Neural cell (in vitro differentiated cells): ENCODE results near the gene XAGE5. TPM values are rescaled to one million over a fixed set of nuclear protein-coding genes. Genes with fewer than 3 reads are reported as not detected.
"Not testable (repeated sequence)": the region's sequence is repeated elsewhere in the genome, so short reads cannot be mapped to it uniquely, and the experiment has no call there.

ENCODE experiments used
- H2AFZ ChIP-seq: fragments of 200-600, 300-800 bp; sonication (generic), shearing (Covaris generic); 2 replicates; pipeline ENCODE4 v1.6.0; 2014; ENCODE audit warnings: low read depth, mild to moderate bottlenecking, antibody characterized with exemption, low read length, moderate library complexity
- H3F3A ChIP-seq: fragments of 200-600 bp; shearing (Covaris generic); 2 replicates; pipeline ENCODE4 v1.6.1; 2016; ENCODE audit warnings: mild to moderate bottlenecking, moderate library complexity, mixed read lengths, antibody characterized with exemption, low read length; ENCODE audit not compliant: insufficient read depth, poor library complexity, severe bottlenecking
- H3K27ac ChIP-seq: fragments of 200-600, 300-800 bp; sonication (generic), shearing (Covaris generic); 2 replicates; pipeline ENCODE4 v1.5.1; 2014; ENCODE audit warnings: mild to moderate bottlenecking, low read length, moderate library complexity
- H3K27me3 ChIP-seq: fragments of 300-800, 200-600 bp; sonication (generic), shearing (Covaris generic); 2 replicates; pipeline ENCODE4 v1.6.0; 2014; ENCODE audit warnings: mild to moderate bottlenecking, low read depth, low read length, moderate library complexity; ENCODE audit not compliant: insufficient read depth
- H3K36me3 ChIP-seq: fragments of 300-800, 200-600 bp; sonication (generic), shearing (Covaris generic); 2 replicates; pipeline ENCODE4 v1.5.1; 2014; ENCODE audit warnings: mild to moderate bottlenecking, antibody characterized with exemption, low read length, moderate library complexity; ENCODE audit not compliant: insufficient read depth
- H3K4me2 ChIP-seq: fragments of 300-800, 200-600 bp; sonication (generic), shearing (Covaris generic); 2 replicates; pipeline ENCODE4 v1.6.0; 2014; ENCODE audit warnings: mild to moderate bottlenecking, low read length
- H3K4me3 ChIP-seq: fragments of 300-800, 200-600 bp; sonication (generic), shearing (Covaris generic); 2 replicates; pipeline ENCODE4 v1.5.1; 2014; ENCODE audit warnings: mild to moderate bottlenecking, low read length, moderate library complexity
- H3K79me2 ChIP-seq: fragments of 200-600 bp; shearing (Covaris generic); replicated peaks from 2 replicates; pipeline ENCODE4 v1.6.0; 2014; ENCODE audit warnings: mild to moderate bottlenecking, low read length, moderate library complexity; ENCODE audit not compliant: insufficient read depth
- H3K9ac ChIP-seq: fragments of 300-800, 200-600 bp; sonication (generic), shearing (Covaris generic); 2 replicates; pipeline ENCODE4 v1.6.1; 2016; ENCODE audit warnings: mild to moderate bottlenecking, low read length, mixed read lengths
- H3K9me2 ChIP-seq: fragments of 200-600 bp; shearing (Covaris generic); 2 replicates; pipeline ENCODE4 v1.6.1; 2016; ENCODE audit warnings: mild to moderate bottlenecking, low read length, mixed read lengths; ENCODE audit not compliant: insufficient read depth
- H3K9me3 ChIP-seq: fragments of 200-600, 300-800 bp; sonication (generic), shearing (Covaris generic); 2 replicates; pipeline ENCODE4 v1.6.1; 2016; ENCODE audit warnings: mild to moderate bottlenecking, mixed run types, low read length, moderate library complexity, mixed read lengths
- H4K20me1 ChIP-seq: fragments of 200-600 bp; shearing (Covaris generic); 2 replicates; pipeline ENCODE4 v1.6.1; 2016; ENCODE audit warnings: mild to moderate bottlenecking, mixed run types; ENCODE audit not compliant: insufficient read depth
- CTCF ChIP-seq: fragments of 450-650 bp; IDR thresholded peaks from 2 replicates; pipeline ENCODE4 v1.5.1; 2014; ENCODE audit warnings: antibody characterized with exemption, mild to moderate bottlenecking, moderate library complexity; ENCODE audit not compliant: poor library complexity, severe bottlenecking
- EP300 ChIP-seq: fragments of 450-650 bp; conservative IDR thresholded peaks from 2 replicates; pipeline ENCODE4 v1.6.1; 2014; ENCODE audit warnings: antibody characterized with exemption, mild to moderate bottlenecking, moderate library complexity; ENCODE audit not compliant: poor library complexity, severe bottlenecking
- EZH2 ChIP-seq: fragments of 200-600, 300-800 bp; shearing (Covaris generic), sonication (generic); IDR thresholded peaks from 2 replicates; pipeline ENCODE4 v1.6.1; 2014; ENCODE audit warnings: antibody characterized with exemption, low read length, borderline replicate concordance, mild to moderate bottlenecking; ENCODE audit not compliant: insufficient read depth, poor library complexity, severe bottlenecking
- MXI1 ChIP-seq: fragments of 450-650 bp; conservative IDR thresholded peaks from 2 replicates; pipeline ENCODE4 v1.6.1; 2014; ENCODE audit warnings: antibody characterized with exemption, mild to moderate bottlenecking; ENCODE audit not compliant: poor library complexity, severe bottlenecking
- POLR2AphosphoS5 ChIP-seq: IDR thresholded peaks from 2 replicates; pipeline ENCODE4 v1.6.1; 2012
- RAD21 ChIP-seq: fragments of 450-650 bp; conservative IDR thresholded peaks from 2 replicates; pipeline ENCODE4 v1.6.1; 2014; ENCODE audit warnings: antibody characterized with exemption, mild to moderate bottlenecking, moderate library complexity
- REST ChIP-seq: IDR thresholded peaks from 2 replicates; pipeline ENCODE4 v1.6.1; 2012; ENCODE audit warnings: borderline replicate concordance
- SMC3 ChIP-seq: fragments of 450-650 bp; conservative IDR thresholded peaks from 2 replicates; pipeline ENCODE4 v1.6.1; 2014; ENCODE audit warnings: antibody characterized with exemption, mild to moderate bottlenecking, moderate library complexity; ENCODE audit not compliant: poor library complexity
- TAF1 ChIP-seq: IDR thresholded peaks from 2 replicates; pipeline ENCODE4 v1.6.1; 2012; ENCODE audit warnings: low read depth
- polyA plus RNA-seq: library from polyadenylated mRNA; depleted of rRNA; stranded (reverse); fragments of >200 nt; gene quantifications from 2 replicates; pipeline ENCODE4 v1.2.3, GENCODE V29; 2014

The XAGE5 gene
- polyA plus RNA-seq, 1 donor from 2014 or later: not detected

GRCh38 chrX:52830551-52830950 is 19.5 kb downstream of the XAGE5 start:
- no peaks in the 10 kb centered on the region for H3K9me3 ChIP-seq
- H3K27me3 ChIP-seq: no peaks in the 10 kb centered on the region
- TF ChIP-seq TAF1: no peak
- no peak for TF ChIP-seq REST
- no peak for TF ChIP-seq CTCF
- no peak for TF ChIP-seq SMC3
- no peak for TF ChIP-seq EZH2
- H4K20me1 ChIP-seq: no peaks in the 10 kb centered on the region
- H3K4me3 ChIP-seq: no peak overlapping the region
- no peaks in the 10 kb centered on the region for H3F3A ChIP-seq
- H3K27ac ChIP-seq: no peak overlapping the region
- H3K9me2 ChIP-seq: no peaks in the 10 kb centered on the region
- no peak overlapping the region for H2AFZ ChIP-seq
- H3K9ac ChIP-seq: no peak overlapping the region
- no peak overlapping the region for H3K4me2 ChIP-seq
- H3K79me2 ChIP-seq: no peaks in the 10 kb centered on the region
- H3K36me3 ChIP-seq: no peaks in the 10 kb centered on the region

GRCh38 chrX:52839137-52839536 is 28.1 kb downstream of the XAGE5 start:
- H3K27me3 ChIP-seq: no peaks in the 10 kb centered on the region
- H3K9me2 ChIP-seq: no peaks in the 10 kb centered on the region
- no peak overlapping the region for H3K4me3 ChIP-seq
- H3K4me2 ChIP-seq: no peak overlapping the region
- H2AFZ ChIP-seq: no peak overlapping the region
- no peaks in the 10 kb centered on the region for H3K36me3 ChIP-seq
- no peaks in the 10 kb centered on the region for H3K79me2 ChIP-seq
- no peaks in the 10 kb centered on the region for H4K20me1 ChIP-seq
- no peaks in the 10 kb centered on the region for H3F3A ChIP-seq
- TF ChIP-seq POLR2AphosphoS5: no peak
- TF ChIP-seq CTCF: no peak
- no peak for TF ChIP-seq EZH2
- no peak for TF ChIP-seq EP300
- TF ChIP-seq REST: no peak
- TF ChIP-seq MXI1: no peak
- no peak for TF ChIP-seq TAF1
- TF ChIP-seq RAD21: no peak
- TF ChIP-seq SMC3: no peak
- no peaks in the 10 kb centered on the region for H3K9me3 ChIP-seq
- no peak overlapping the region for H3K9ac ChIP-seq
- H3K27ac ChIP-seq: no peak overlapping the region

- not testable (repeated sequence) for H4K20me1 ChIP-seq, H3K9ac ChIP-seq, H3F3A ChIP-seq, H3K36me3 ChIP-seq, H3K79me2 ChIP-seq, H3K9me3 ChIP-seq, H2AFZ ChIP-seq, H3K4me2 ChIP-seq, H3K9me2 ChIP-seq, H3K27me3 ChIP-seq, H3K27ac ChIP-seq, H3K4me3 ChIP-seq
Measured at GRCh38 chrX:52843619-52844018, 32.5 kb downstream of the XAGE5 start.
